Bronchial epithelial cell (primary cell): ENCODE measurements around the gene HCFC2. TPM values are rescaled to one million over a fixed set of nuclear protein-coding genes. Genes with fewer than 3 reads are reported as not detected.

ENCODE experiments used
- DNase-seq: peaks from one replicate; pipeline ENCODE4 v3.0.0-alpha.2; 2010; ENCODE audit warnings: low read depth
- FAIRE-seq: peaks from 2 replicates; lab custom pipeline; 2011; peaks lifted over from hg19 to GRCh38; lab: Jason Lieb, UNC
- H3K27me3 ChIP-seq: 2 replicates; pipeline ENCODE4 v1.5.1; 2011; ENCODE audit warnings: low read length; ENCODE audit not compliant: control insufficient read depth, insufficient read depth
- H3K36me3 ChIP-seq: 2 replicates; pipeline ENCODE4 v1.5.1; 2011; ENCODE audit warnings: low read length; ENCODE audit not compliant: control insufficient read depth, insufficient read depth
- H3K4me3 ChIP-seq: 2 replicates; pipeline ENCODE4 v1.5.1; 2011; ENCODE audit warnings: mild to moderate bottlenecking, low read depth, low read length, control low read depth
- total RNA-seq: library from RNA; depleted of rRNA; stranded (reverse); fragments of >200 nt; gene quantifications from 2 replicates; pipeline ENCODE4 v1.2.1, GENCODE V29; 2014
- TF ChIP-seq, protein P1 (sequence below): IDR thresholded peaks from 2 replicates; pipeline ENCODE4 v1.5.1; 2011; ENCODE audit warnings: mild to moderate bottlenecking, moderate library complexity, low read length, control low read depth, inconsistent platforms; ENCODE audit not compliant: insufficient read depth, severe bottlenecking

The HCFC2 gene
- total RNA-seq, 1 donor from 2014 or later, result 7.6 TPM

DNA sequence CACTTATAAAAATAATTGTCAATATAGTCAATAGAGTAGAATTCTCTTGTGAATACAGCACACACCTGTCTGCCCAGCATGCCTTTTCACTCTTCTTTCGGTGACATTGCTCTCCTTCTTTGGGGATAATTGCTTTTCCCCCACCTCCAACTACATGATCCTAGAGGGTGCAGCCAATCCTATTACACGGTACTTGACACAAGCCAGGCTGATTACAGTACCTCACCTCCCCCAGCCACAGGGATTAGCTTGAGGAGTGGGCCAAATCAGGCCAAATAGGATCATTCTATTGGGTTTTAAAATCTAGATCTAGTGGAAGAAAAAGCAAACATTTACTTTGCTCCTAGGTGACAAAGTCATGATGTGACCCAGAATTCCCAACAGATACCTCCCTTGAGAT is 90.5 kb downstream of the HCFC2 start:
- Histone ChIP-seq H3K4me3 (no peak overlapping the region), H3K36me3 (no peaks in the 10 kb centered on the region), H3K27me3 (peaks cover 1% of the 10 kb centered on the region)
- TF ChIP-seq, protein P1, sequence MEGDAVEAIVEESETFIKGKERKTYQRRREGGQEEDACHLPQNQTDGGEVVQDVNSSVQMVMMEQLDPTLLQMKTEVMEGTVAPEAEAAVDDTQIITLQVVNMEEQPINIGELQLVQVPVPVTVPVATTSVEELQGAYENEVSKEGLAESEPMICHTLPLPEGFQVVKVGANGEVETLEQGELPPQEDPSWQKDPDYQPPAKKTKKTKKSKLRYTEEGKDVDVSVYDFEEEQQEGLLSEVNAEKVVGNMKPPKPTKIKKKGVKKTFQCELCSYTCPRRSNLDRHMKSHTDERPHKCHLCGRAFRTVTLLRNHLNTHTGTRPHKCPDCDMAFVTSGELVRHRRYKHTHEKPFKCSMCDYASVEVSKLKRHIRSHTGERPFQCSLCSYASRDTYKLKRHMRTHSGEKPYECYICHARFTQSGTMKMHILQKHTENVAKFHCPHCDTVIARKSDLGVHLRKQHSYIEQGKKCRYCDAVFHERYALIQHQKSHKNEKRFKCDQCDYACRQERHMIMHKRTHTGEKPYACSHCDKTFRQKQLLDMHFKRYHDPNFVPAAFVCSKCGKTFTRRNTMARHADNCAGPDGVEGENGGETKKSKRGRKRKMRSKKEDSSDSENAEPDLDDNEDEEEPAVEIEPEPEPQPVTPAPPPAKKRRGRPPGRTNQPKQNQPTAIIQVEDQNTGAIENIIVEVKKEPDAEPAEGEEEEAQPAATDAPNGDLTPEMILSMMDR, result no peak
- DNase-seq (no peak), FAIRE-seq (no peak)

Other genes starting within 250 kb of the HCFC2 start
- 4.9 and 6.6 TPM in 2 replicates for gene NT5DC3, start 223.3 kb upstream of the HCFC2 start, total RNA-seq
- 649 and 677 TPM in 2 replicates for gene HSP90B1, start 134.1 kb upstream of the HCFC2 start, total RNA-seq
- 25.5 and 48.6 TPM in 2 replicates for gene TDG, start 98.7 kb upstream of the HCFC2 start, total RNA-seq
- 1.0 and 1.3 TPM in 2 replicates for gene GLT8D2, start 14.3 kb upstream of the HCFC2 start, total RNA-seq
- 21.1 and 27.1 TPM in 2 replicates for gene NFYB, start 73.7 kb downstream of the HCFC2 start, total RNA-seq
- 60.2 and 88.2 TPM in 2 replicates for gene TXNRD1, start 151.2 kb downstream of the HCFC2 start, total RNA-seq
- 1.9 and 2.4 TPM in 2 replicates for gene EID3, start 239.2 kb downstream of the HCFC2 start, total RNA-seq